HL-60 (cell line): Measurements from ENCODE around the gene GLIS1.

Experiments used
- DNase-seq, 2 experiments: peaks; one replicate each; pipeline ENCODE4 v3.0.0-alpha.2; 2010 to 2020; ENCODE audit warnings: low read depth in 1 of 2, low spot score in 1 of 2
- H3K27ac ChIP-seq: fragments of 250-450 bp; sonication (Bioruptor Pico); replicated peaks from 2 replicates; pipeline ENCODE4 v1.5.1; 2020; ENCODE audit warnings: mild to moderate bottlenecking, moderate library complexity
- H3K27me3 ChIP-seq: fragments of 250-450 bp; sonication (Bioruptor Pico); 2 replicates; pipeline ENCODE4 v1.5.1; 2021; ENCODE audit warnings: mild to moderate bottlenecking, moderate library complexity; ENCODE audit not compliant: insufficient read depth, poor library complexity, severe bottlenecking
- H3K4me3 ChIP-seq: replicated peaks from 2 replicates; pipeline ENCODE4 v1.5.1; 2011; ENCODE audit warnings: mild to moderate bottlenecking, control low read depth, low read length; ENCODE audit not compliant: insufficient read depth
- CTCF ChIP-seq: IDR thresholded peaks from one replicate; pipeline ENCODE4 v1.5.1; 2011; ENCODE audit warnings: low read length, control low read depth, inconsistent platforms; ENCODE audit not compliant: insufficient read depth
- GABPA ChIP-seq: IDR thresholded peaks from 2 replicates; pipeline ENCODE4 v1.6.1; 2012; ENCODE audit warnings: low read depth
- POLR2AphosphoS5 ChIP-seq: IDR thresholded peaks from 2 replicates; pipeline ENCODE4 v1.6.1; 2012; ENCODE audit warnings: low read depth
- REST ChIP-seq: IDR thresholded peaks from 2 replicates; pipeline ENCODE4 v1.6.1; 2012; ENCODE audit warnings: low read depth; ENCODE audit not compliant: insufficient replicate concordance
- SPI1 ChIP-seq: IDR thresholded peaks from 2 replicates; pipeline ENCODE4 v1.6.1; 2012; ENCODE audit warnings: low read depth, mild to moderate bottlenecking, borderline replicate concordance

Gene GLIS1

GRCh38 chr1:53480678-53481077 lies 258.3 kb downstream of the GLIS1 start:
- peaks cover 2% of the 10 kb centered on the region for H3K27me3 ChIP-seq

GRCh38 chr1:53478502-53478818 lies 260.5 kb downstream of the GLIS1 start:
- Histone ChIP-seq H3K27me3 (peaks cover 2% of the 10 kb centered on the region), H3K4me3 (no peak overlapping the region), H3K27ac (no peak overlapping the region)
- no peak for DNase-seq
- no peak for TF ChIP-seq POLR2AphosphoS5
- TF ChIP-seq CTCF = no peak
- TF ChIP-seq GABPA = no peak
- no peak for TF ChIP-seq REST
- TF ChIP-seq SPI1 = no peak

More at GRCh38 chr1:53480678-53481077, 258.3 kb downstream of the GLIS1 start:
- DNase-seq = no peak
- TF ChIP-seq SPI1 = no peak
- TF ChIP-seq CTCF = no peak
- Histone ChIP-seq H3K4me3 (no peak overlapping the region), H3K27ac (no peak overlapping the region)

- TF ChIP-seq GABPA (no peak), POLR2AphosphoS5 (no peak), REST (no peak), SPI1 (no peak), CTCF (no peak)
- DNase-seq = no peak
- no peak overlapping the region for H3K4me3 ChIP-seq
- H3K27me3 ChIP-seq = peaks cover 2% of the 10 kb centered on the region
- H3K27ac ChIP-seq = no peak overlapping the region
Measured at GRCh38 chr1:53477651-53478501, 261.1 kb downstream of the GLIS1 start.

GRCh38 chr1:53476579-53476978 lies 262.4 kb downstream of the GLIS1 start:
- H3K4me3 ChIP-seq = no peak overlapping the region
- no peak for DNase-seq
- no peak for TF ChIP-seq SPI1
- no peak for TF ChIP-seq GABPA
- no peak for TF ChIP-seq POLR2AphosphoS5
- TF ChIP-seq REST = no peak
- no peak for TF ChIP-seq CTCF
- H3K27ac ChIP-seq = no peak overlapping the region
- H3K27me3 ChIP-seq = no peaks in the 10 kb centered on the region
